Measurements from ENCODE around the gene CPXM2.

- no peak for TF ChIP-seq FOXM1 (IDR thresholded peaks at IDR 0.05; ENCODE audit: borderline replicate concordance)
- no peak for TF ChIP-seq NFRKB (IDR thresholded peaks at IDR 0.05)
- no peak for TF ChIP-seq CTBP1 (IDR thresholded peaks at IDR 0.05; ENCODE audit: borderline replicate concordance)
- no peak for TF ChIP-seq TARDBP (IDR thresholded peaks at IDR 0.05)
- TF ChIP-seq SP1 (IDR thresholded peaks at IDR 0.05), result no peak
- no peak for TF ChIP-seq BHLHE40 (IDR thresholded peaks at IDR 0.05; ENCODE audit: borderline replicate concordance)
- no peak for TF ChIP-seq HDGF (IDR thresholded peaks at IDR 0.05; ENCODE audit: borderline replicate concordance)
- no peak for TF ChIP-seq LEF1 (IDR thresholded peaks at IDR 0.05; ENCODE audit: borderline replicate concordance)
- TF ChIP-seq FOXK2 (IDR thresholded peaks at IDR 0.05), result no peak
Measured at GRCh38 chr10:123821136-123821535, 70.5 kb downstream of the CPXM2 start.
